Endothelial cell of umbilical vein (primary cell): ENCODE results near the gene CYP2E1. TPM values are rescaled to one million over a fixed set of nuclear protein-coding genes. Genes with fewer than 3 reads are reported as not detected.

Experiments used
- polyA plus RNA-seq, 4 experiments: library from polyadenylated mRNA; depleted of rRNA in 3 of 4; stranded (reverse) in 3 of 4; unstranded in 1 of 4; fragments of >200 nt; gene quantifications; 2 replicates each; pipeline versions ENCODE4 v1.2.1 to v1.2.3, GENCODE V29; 2011 to 2012; ENCODE audit warnings: missing spikeins in 1 of 4
- total RNA-seq: library from RNA; stranded (reverse); gene quantifications from 2 replicates; pipeline ENCODE4 v1.2.3, GENCODE V29; 2021

CYP2E1 gene
- total and polyA plus RNA-seq, 2 donors (not counting 3 experiments of a cell fraction or from before 2014, with no cell fraction given), result 0.08 TPM; not detected in 1

Other genes with a start within 250 kb of the CYP2E1 start
- gene TUBGCP2, start 218.5 kb upstream of the CYP2E1 start, total RNA-seq, result 48.8 and 53.1 TPM in 2 replicates
- gene TUBGCP2, start 218.5 kb upstream of the CYP2E1 start, polyA plus RNA-seq, result 37.1 and 45.6 TPM in 2 replicates
- 37.9 and 40.4 TPM in 2 replicates for gene ZNF511, start 218.4 kb upstream of the CYP2E1 start, total RNA-seq
- gene ZNF511, start 218.4 kb upstream of the CYP2E1 start, polyA plus RNA-seq, result 25.6 and 36.3 TPM in 2 replicates
- not detected in 2 replicates for gene CALY, start 190.5 kb upstream of the CYP2E1 start, total RNA-seq
- not detected in 2 replicates for gene CALY, start 190.5 kb upstream of the CYP2E1 start, polyA plus RNA-seq
- gene PRAP1, start 180.0 kb upstream of the CYP2E1 start, total RNA-seq, result not detected in 2 replicates
- not detected in 2 replicates for gene PRAP1, start 180.0 kb upstream of the CYP2E1 start, polyA plus RNA-seq
- 16.2 and 17.4 TPM in 2 replicates for gene FUOM, start 169.3 kb upstream of the CYP2E1 start, total RNA-seq
- gene FUOM, start 169.3 kb upstream of the CYP2E1 start, polyA plus RNA-seq, result 33.9 and 39.0 TPM in 2 replicates
- 91.9 and 108 TPM in 2 replicates for gene ECHS1, start 154.0 kb upstream of the CYP2E1 start, total RNA-seq
- gene ECHS1, start 154.0 kb upstream of the CYP2E1 start, polyA plus RNA-seq, result 41.8 and 46.2 TPM in 2 replicates
- 2.6 and 5.6 TPM in 2 replicates for gene PAOX, start 148.1 kb upstream of the CYP2E1 start, total RNA-seq
- 3.8 and 4.7 TPM in 2 replicates for gene PAOX, start 148.1 kb upstream of the CYP2E1 start, polyA plus RNA-seq
- gene MTG1, start 133.2 kb upstream of the CYP2E1 start, total RNA-seq, result 60.2 and 66.5 TPM in 2 replicates
- gene MTG1, start 133.2 kb upstream of the CYP2E1 start, polyA plus RNA-seq, result 83.4 and 91.6 TPM in 2 replicates
- 0.13 TPM in 1 of 2 replicates, not detected in the other for gene SPRN, start 102.7 kb upstream of the CYP2E1 start, total RNA-seq
- gene SPRN, start 102.7 kb upstream of the CYP2E1 start, polyA plus RNA-seq, result 0.03 TPM in 1 of 2 replicates, not detected in the other
- 1.0 and 1.1 TPM in 2 replicates for gene SCART1, start 73.4 kb upstream of the CYP2E1 start, total RNA-seq
- gene SCART1, start 73.4 kb upstream of the CYP2E1 start, polyA plus RNA-seq, result 0.84 and 0.90 TPM in 2 replicates
- gene SYCE1, start 38.2 kb downstream of the CYP2E1 start, total RNA-seq, result not detected in 2 replicates
- gene SYCE1, start 38.2 kb downstream of the CYP2E1 start, polyA plus RNA-seq, result not detected in 2 replicates
- gene FRG2B, start 99.4 kb downstream of the CYP2E1 start, total RNA-seq, result not detected in 2 replicates
- not detected in 2 replicates for gene FRG2B, start 99.4 kb downstream of the CYP2E1 start, polyA plus RNA-seq